ENCODE measurements around the gene NPHP4. TPM values are rescaled to one million over a fixed set of nuclear protein-coding genes. Genes with fewer than 3 reads are reported as not detected.

The NPHP4 gene
- polyA plus RNA-seq, 3 donors = 0.39 to 13.7 (median 1.2) TPM

DNA sequence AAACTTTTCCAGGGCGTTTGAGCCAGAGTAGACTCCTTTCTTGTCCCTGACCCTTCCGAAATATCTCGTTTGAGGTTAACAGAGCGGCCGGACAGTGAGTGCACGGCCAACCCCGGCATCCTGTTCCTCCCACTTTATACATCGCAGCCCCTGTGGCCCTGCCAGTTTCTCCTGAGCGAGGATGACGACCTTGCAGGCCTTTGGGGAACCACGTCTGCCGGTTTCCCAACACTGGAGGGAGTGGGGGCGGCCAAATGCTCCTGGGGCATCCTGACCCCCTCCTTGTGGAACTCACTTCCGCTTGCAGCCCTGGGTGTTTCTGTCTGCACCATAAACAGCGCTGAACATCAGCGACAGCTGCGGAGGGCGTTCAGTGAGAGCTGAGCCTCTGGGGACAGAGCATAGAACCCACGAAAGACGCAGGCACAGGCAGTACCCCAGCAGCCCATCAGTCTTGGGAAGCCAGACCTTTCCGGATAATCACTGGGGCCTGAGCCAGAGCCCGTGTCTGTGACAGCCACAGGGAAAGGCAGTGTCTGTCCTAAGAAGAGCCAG, 48.7 kb upstream of the NPHP4 start:
- H3K27me3 Mint-ChIP-seq (ENCODE audit: low read depth in 3 of 3) = no peaks in the 10 kb centered on the region
- peak overlapping the region in 1 of 2 donors; percentile 26 for H3K27ac ChIP-seq (ENCODE audit: low read depth in 1 of 2, low read length in 2 of 2)
- peaks cover 86 to 95% of the 10 kb centered on the region in 2 donors for H3K36me3 ChIP-seq (replicated peaks in 1 of 2; ENCODE audit: control insufficient read depth in 1 of 2, insufficient read depth in 2 of 2, low read length in 2 of 2)
- DNase-seq = peak in 1 of 3 donors; percentile 26
- H3K9me3 ChIP-seq (replicated peaks in 1 of 2; ENCODE audit: control insufficient read depth in 1 of 2, insufficient read depth in 1 of 2, low read length in 2 of 2) = no peaks in the 10 kb centered on the region
- intact Hi-C loops (cut with micrococcal nuclease) = no loop called here
- H3K27ac Mint-ChIP-seq = peak overlapping the region in 1 of 7 donors; percentile 40
- 83% methylated on average over 17 of the region's 22 CpGs for WGBS (ENCODE audit: insufficient coverage)
- no peak for TF ChIP-seq CTCF (IDR thresholded peaks at IDR 0.05)
- peaks cover 48 to 92% of the 10 kb centered on the region in 2 donors for H3K36me3 Mint-ChIP-seq
- peaks cover 17% of the 10 kb centered on the region for H3K4me1 Mint-ChIP-seq
- no peaks in the 10 kb centered on the region for H3K9me3 Mint-ChIP-seq
- no peaks in the 10 kb centered on the region for H3K27me3 ChIP-seq (ENCODE audit: control insufficient read depth in 2 of 2, insufficient read depth in 2 of 2, low read length in 2 of 2)
- H3K4me2 ChIP-seq (replicated peaks; ENCODE audit: extremely low read depth, low read length, poor library complexity, severe bottlenecking) = no peak overlapping the region
- no peak overlapping the region for H2AFZ ChIP-seq (ENCODE audit: insufficient read depth, low read depth, low read length, poor library complexity, severe bottlenecking)
- H3K4me3 Mint-ChIP-seq = no peak overlapping the region
- H4K20me1 ChIP-seq (ENCODE audit: insufficient read depth, low read length) = peaks cover 100% of the 10 kb centered on the region
- no peaks in the 10 kb centered on the region for H3K4me1 ChIP-seq (ENCODE audit: control insufficient read depth in 1 of 2, insufficient read depth in 2 of 2, low read length in 2 of 2)
- H3K79me2 ChIP-seq (ENCODE audit: insufficient read depth, low read length) = peaks cover 92% of the 10 kb centered on the region
- H3K4me3 ChIP-seq (replicated peaks in 1 of 3; ENCODE audit: low read depth in 2 of 3, low read length in 3 of 3) = no peak overlapping the region
- H3K9ac ChIP-seq (ENCODE audit: insufficient read depth, low read length, poor library complexity, severe bottlenecking) = no peak overlapping the region

- Mint-ChIP-seq H3K36me3 (peaks cover 50 to 92% of the 10 kb centered on the region in 2 donors), H3K4me1 (peaks cover 20% of the 10 kb centered on the region), H3K9me3 (no peaks in the 10 kb centered on the region), H3K4me3 (no peak overlapping the region), H3K27ac (peak overlapping the region in 2 of 7 donors; percentile 70 to 71), H3K27me3 (ENCODE audit: low read depth in 3 of 3) (no peaks in the 10 kb centered on the region)
- H3K27me3 ChIP-seq (ENCODE audit: control insufficient read depth in 2 of 2, insufficient read depth in 2 of 2, low read length in 2 of 2) = no peaks in the 10 kb centered on the region
- peaks cover 100% of the 10 kb centered on the region for H4K20me1 ChIP-seq (ENCODE audit: insufficient read depth, low read length)
- H3K4me3 ChIP-seq (replicated peaks in 1 of 3; ENCODE audit: low read depth in 2 of 3, low read length in 3 of 3) = no peak overlapping the region
- DNase-seq = no peak
- H3K9me3 ChIP-seq (replicated peaks in 1 of 2; ENCODE audit: control insufficient read depth in 1 of 2, insufficient read depth in 1 of 2, low read length in 2 of 2) = no peaks in the 10 kb centered on the region
- no peak for TF ChIP-seq CTCF (IDR thresholded peaks at IDR 0.05)
- peaks cover 87 to 95% of the 10 kb centered on the region in 2 donors for H3K36me3 ChIP-seq (replicated peaks in 1 of 2; ENCODE audit: control insufficient read depth in 1 of 2, insufficient read depth in 2 of 2, low read length in 2 of 2)
- H3K4me1 ChIP-seq (ENCODE audit: control insufficient read depth in 1 of 2, insufficient read depth in 2 of 2, low read length in 2 of 2) = no peaks in the 10 kb centered on the region
- H3K79me2 ChIP-seq (ENCODE audit: insufficient read depth, low read length) = peaks cover 92% of the 10 kb centered on the region
- H2AFZ ChIP-seq (ENCODE audit: insufficient read depth, low read depth, low read length, poor library complexity, severe bottlenecking) = no peak overlapping the region
- H3K27ac ChIP-seq (ENCODE audit: low read depth in 1 of 2, low read length in 2 of 2) = peak overlapping the region in 1 of 2 donors; percentile 45
- H3K4me2 ChIP-seq (replicated peaks; ENCODE audit: extremely low read depth, low read length, poor library complexity, severe bottlenecking) = no peak overlapping the region
- intact Hi-C loops (cut with micrococcal nuclease) = no loop called here
- no peak overlapping the region for H3K9ac ChIP-seq (ENCODE audit: insufficient read depth, low read length, poor library complexity, severe bottlenecking)
- WGBS (ENCODE audit: insufficient coverage) = 97% methylated on average over 12 of the region's 15 CpGs
These were observed 48.2 kb upstream of the NPHP4 start for GRCh38 chr1:6040444-6040843.
